Testis (tissue), 3 donors: ENCODE measurements around the gene RPA3. TPM values are rescaled to one million over a fixed set of nuclear protein-coding genes. Genes with fewer than 3 reads are reported as not detected.

Experiments
- DNase-seq: peaks from one replicate; pipeline ENCODE4 v3.0.0-alpha.2; 2019
- H3K27ac ChIP-seq, 2 donors: fragments of 200-600 bp; sonication (generic); one replicate each; pipeline ENCODE4 v1.5.1; 2019
- H3K27me3 ChIP-seq: fragments of 200-600 bp; sonication (generic); one replicate; pipeline ENCODE4 v1.5.1; 2019
- H3K36me3 ChIP-seq: fragments of 200-600 bp; sonication (generic); one replicate; pipeline ENCODE4 v1.5.1; 2017; ENCODE audit warnings: low read depth; ENCODE audit errors: missing control alignments
- H3K4me1 ChIP-seq: fragments of 200-600 bp; sonication (generic); one replicate; pipeline ENCODE4 v1.5.1; 2019
- H3K4me3 ChIP-seq, 2 donors: fragments of 200-600 bp; sonication (generic); one replicate each; pipeline ENCODE4 v1.5.1; 2017 to 2019
- H3K9me3 ChIP-seq: fragments of 200-600 bp; sonication (generic); one replicate; pipeline ENCODE4 v1.5.1; 2017
- POLR2A ChIP-seq: fragments of 450-650 bp; IDR thresholded peaks from one replicate; pipeline ENCODE4 v1.6.1; 2017; ENCODE audit warnings: antibody characterized with exemption, mild to moderate bottlenecking, moderate library complexity
- WGBS, 2 donors: methylation state at CpG; one replicate each; pipeline ENCODE4 v1.1.5; 2018; 5-methylcytosine and 5-hydroxymethylcytosine counted together
- intact Hi-C: fragments of 100-400 bp; cut with DNase I; formaldehyde crosslinking; loops from one replicate; pipeline ENCODE4 v1.15.1; 2023; ENCODE audit warnings: low total_unique reads
- polyA plus RNA-seq: library from polyadenylated mRNA; stranded (reverse); fragments of 350-450 nt; fragmentation: Illumina TruSeq; extraction: RNeasy Lipid Tissue Mini Kit (QIAGEN cat#74804); gene quantifications from one replicate; pipeline ENCODE4 v1.2.3, GENCODE V29; 2014; ENCODE audit warnings: low read depth, low replicate concordance; ENCODE audit not compliant: insufficient read depth
- total RNA-seq, 2 donors: library from RNA; depleted of rRNA; stranded (reverse); fragments of >200 nt; gene quantifications; one replicate each; pipeline ENCODE4 v1.2.3, GENCODE V29; 2016
- TF ChIP-seq, protein P1 (sequence below), 3 experiments: fragments of 450-650 bp in 2 of 3; fragments of 200-600 bp in 1 of 3; sonication (generic) in 1 of 3; IDR thresholded peaks; one replicate each; pipeline ENCODE4 v1.5.1; 2016 to 2019; ENCODE audit warnings: antibody characterized with exemption in 3 of 3, mild to moderate bottlenecking in 2 of 3, moderate library complexity in 1 of 3

Gene RPA3
- total and polyA plus RNA-seq, 3 donors from 2014 or later, result 25.8 to 48.7 (median 40.6) TPM

DNA sequence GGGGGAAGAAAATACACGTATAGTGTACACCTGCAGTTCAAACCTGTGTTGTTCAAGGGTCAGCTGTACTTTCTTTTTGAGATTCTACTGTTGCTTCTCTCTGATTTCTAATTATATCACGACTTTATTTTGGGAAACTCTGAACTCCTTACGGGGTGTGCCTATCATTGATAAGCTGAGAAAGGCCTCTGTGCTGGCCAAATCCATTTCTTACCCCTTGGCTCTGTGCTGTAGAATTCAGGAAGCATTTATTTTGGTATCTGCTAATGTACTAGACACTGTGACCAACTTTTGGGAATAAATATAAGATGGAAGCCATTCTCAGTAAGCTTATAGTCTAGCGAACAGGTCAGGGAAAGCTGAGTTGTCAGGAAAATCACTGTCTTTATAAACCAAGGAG lies 26.9 kb upstream of the RPA3 start:
- Histone ChIP-seq H3K4me1 (no peaks in the 10 kb centered on the region), H3K4me3 (no peak overlapping the region), H3K27ac (no peak overlapping the region), H3K27me3 (no peaks in the 10 kb centered on the region), H3K9me3 (no peaks in the 10 kb centered on the region), H3K36me3 (no peaks in the 10 kb centered on the region)
- 68 to 69% methylated on average over 4 of the region's 4 CpGs for WGBS, 2 donors
- intact Hi-C loops, result no loop called here
- DNase-seq, result no peak
- TF ChIP-seq, protein P1, sequence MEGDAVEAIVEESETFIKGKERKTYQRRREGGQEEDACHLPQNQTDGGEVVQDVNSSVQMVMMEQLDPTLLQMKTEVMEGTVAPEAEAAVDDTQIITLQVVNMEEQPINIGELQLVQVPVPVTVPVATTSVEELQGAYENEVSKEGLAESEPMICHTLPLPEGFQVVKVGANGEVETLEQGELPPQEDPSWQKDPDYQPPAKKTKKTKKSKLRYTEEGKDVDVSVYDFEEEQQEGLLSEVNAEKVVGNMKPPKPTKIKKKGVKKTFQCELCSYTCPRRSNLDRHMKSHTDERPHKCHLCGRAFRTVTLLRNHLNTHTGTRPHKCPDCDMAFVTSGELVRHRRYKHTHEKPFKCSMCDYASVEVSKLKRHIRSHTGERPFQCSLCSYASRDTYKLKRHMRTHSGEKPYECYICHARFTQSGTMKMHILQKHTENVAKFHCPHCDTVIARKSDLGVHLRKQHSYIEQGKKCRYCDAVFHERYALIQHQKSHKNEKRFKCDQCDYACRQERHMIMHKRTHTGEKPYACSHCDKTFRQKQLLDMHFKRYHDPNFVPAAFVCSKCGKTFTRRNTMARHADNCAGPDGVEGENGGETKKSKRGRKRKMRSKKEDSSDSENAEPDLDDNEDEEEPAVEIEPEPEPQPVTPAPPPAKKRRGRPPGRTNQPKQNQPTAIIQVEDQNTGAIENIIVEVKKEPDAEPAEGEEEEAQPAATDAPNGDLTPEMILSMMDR (IDR thresholded peaks at IDR 0.05), result no peak
- no peak for TF ChIP-seq POLR2A

DNA sequence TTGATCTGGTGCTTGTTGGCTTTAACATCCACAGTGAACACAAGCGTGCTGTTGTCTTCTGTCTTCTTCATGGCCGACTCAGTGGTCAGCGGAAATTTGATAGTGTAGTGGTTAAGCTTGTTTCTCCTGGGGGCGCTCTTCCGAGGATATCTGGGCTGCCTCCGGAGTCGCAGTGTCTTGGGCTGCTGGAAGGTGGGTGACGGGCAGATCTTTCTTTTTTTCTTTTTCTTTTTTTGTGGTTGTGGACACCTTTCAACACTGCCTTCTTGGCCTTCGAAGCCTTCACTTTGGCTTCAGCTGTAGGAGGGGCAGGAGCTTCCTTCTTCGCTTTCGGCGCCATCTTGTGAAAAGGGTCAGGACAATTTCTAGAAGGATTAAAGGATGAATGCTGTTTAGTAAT lies 23.8 kb upstream of the RPA3 start:
- intact Hi-C loops, result no loop called here
- no peaks in the 10 kb centered on the region for H3K36me3 ChIP-seq
- TF ChIP-seq, protein P1 (IDR thresholded peaks at IDR 0.05), result no peak
- no peak for TF ChIP-seq POLR2A
- WGBS, 2 donors, result 75 to 84% methylated on average over 12 of the region's 12 CpGs
- H3K27me3 ChIP-seq, result no peaks in the 10 kb centered on the region
- DNase-seq, result no peak
- H3K27ac ChIP-seq, result no peak overlapping the region
- H3K4me1 ChIP-seq, result no peaks in the 10 kb centered on the region
- H3K9me3 ChIP-seq, result no peaks in the 10 kb centered on the region
- H3K4me3 ChIP-seq, result no peak overlapping the region

DNA sequence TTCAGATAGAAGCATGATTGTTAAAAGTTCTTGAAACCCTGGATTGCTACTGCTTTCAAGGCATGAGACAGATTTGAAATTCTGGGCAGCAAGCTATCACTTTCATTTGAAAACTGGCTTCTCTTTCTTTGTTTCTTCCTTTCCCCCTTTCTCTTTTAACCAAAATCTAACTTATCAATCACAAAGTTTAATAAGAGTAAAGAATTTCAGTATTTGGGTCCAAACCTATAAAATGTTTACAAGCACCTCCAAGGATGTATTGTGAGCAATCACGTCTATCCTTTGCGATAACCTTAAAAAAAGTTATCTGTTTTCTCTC lies 21.6 kb upstream of the RPA3 start:
- WGBS, 2 donors, result 84 to 92% methylated on average over 2 of the region's 2 CpGs
- intact Hi-C loops, result no loop called here
- Histone ChIP-seq H3K4me3 (no peak overlapping the region), H3K9me3 (no peaks in the 10 kb centered on the region), H3K27ac (no peak overlapping the region), H3K36me3 (no peaks in the 10 kb centered on the region), H3K4me1 (no peaks in the 10 kb centered on the region), H3K27me3 (no peaks in the 10 kb centered on the region)
- TF ChIP-seq, protein P1 (IDR thresholded peaks at IDR 0.05), result no peak
- no peak for TF ChIP-seq POLR2A
- DNase-seq, result no peak

DNA sequence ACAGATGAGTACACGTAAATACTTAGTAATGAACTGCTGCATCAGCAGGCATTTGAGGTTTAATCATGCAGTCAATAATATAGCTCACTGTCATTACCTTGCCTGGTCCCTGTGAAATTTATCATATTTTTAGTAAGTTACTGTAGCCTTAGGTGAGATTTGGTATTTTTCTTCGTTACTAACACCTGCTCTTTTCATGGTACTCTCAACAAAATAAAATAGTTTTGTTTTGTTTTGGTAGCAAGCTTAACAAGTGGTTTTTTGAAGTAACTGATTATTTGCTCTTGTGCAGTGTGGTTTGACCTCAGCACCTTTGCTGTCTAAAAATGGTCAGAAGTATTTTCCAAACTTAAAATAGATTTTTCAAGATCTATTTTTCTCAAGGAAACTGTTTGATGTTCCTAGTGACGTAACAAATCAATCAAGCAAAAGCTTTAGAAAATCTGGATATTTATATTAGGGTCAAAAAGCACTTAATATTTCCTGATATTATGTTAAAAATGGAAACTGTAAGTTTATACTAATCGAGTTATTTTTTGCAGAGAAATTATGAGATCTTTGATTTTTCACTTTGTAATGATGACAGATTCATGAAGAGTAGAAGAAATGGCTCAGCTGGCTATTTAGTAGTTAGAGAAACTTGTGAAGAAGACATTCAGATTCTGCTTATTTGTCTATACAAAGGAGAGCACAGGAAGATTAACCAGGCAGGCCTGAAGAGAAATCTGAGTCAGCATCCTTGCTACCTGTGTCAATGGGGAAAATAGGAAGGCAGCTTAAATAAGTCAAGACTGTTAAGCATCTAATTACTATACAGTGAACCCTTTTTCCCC lies 21.0 kb upstream of the RPA3 start:
- Histone ChIP-seq H3K4me1 (no peaks in the 10 kb centered on the region), H3K27ac (no peak overlapping the region), H3K36me3 (no peaks in the 10 kb centered on the region), H3K9me3 (no peaks in the 10 kb centered on the region), H3K4me3 (no peak overlapping the region), H3K27me3 (no peaks in the 10 kb centered on the region)
- no peak for DNase-seq
- no peak for TF ChIP-seq POLR2A
- TF ChIP-seq, protein P1 (IDR thresholded peaks at IDR 0.05), result no peak
- intact Hi-C loops, result no loop called here
- 84 to 88% methylated on average over 4 of the region's 4 CpGs for WGBS, 2 donors

DNA sequence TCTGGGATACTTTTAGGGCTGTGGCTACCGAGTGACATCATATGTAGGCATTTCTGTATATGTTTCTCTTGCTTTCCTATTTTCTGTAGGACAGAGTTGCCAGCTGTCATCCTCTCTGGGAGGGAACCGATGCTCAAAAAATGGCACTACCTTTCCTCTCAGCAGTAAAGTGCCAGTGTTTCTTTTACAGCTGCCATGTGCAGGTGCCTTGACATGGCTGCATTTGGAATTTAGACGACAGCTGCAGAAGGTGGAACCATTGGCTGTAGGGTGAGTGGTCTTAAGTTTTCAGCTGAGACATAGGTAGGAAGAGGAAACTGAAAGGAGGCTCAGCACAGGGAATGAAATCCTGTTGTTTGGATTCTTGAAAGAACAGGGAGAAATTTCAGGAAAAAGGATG lies 20.2 kb upstream of the RPA3 start:
- intact Hi-C loops, result no loop called here
- Histone ChIP-seq H3K4me1 (no peaks in the 10 kb centered on the region), H3K27ac (no peak overlapping the region)

More for the DNA sequence above, 20.2 kb upstream of the RPA3 start:
- H3K4me3 ChIP-seq, result no peak overlapping the region
- H3K27me3 ChIP-seq, result no peaks in the 10 kb centered on the region
- TF ChIP-seq, protein P1 (IDR thresholded peaks at IDR 0.05), result no peak
- TF ChIP-seq POLR2A, result no peak
- no peaks in the 10 kb centered on the region for H3K36me3 ChIP-seq
- no peaks in the 10 kb centered on the region for H3K9me3 ChIP-seq
- WGBS, 2 donors, result 86 to 94% methylated on average over 3 of the region's 3 CpGs
- no peak for DNase-seq
